22Rv1 (cell line): ENCODE measurements around the gene PALLD.

ENCODE experiments used
- ZFX ChIP-seq: fragments of 450-650 bp; IDR thresholded peaks from 2 replicates; pipeline ENCODE4 v1.6.1; 2017; ENCODE audit warnings: antibody characterized with exemption, borderline replicate concordance
- TF ChIP-seq, protein P1 (sequence below): fragments of 450-650 bp; IDR thresholded peaks from 2 replicates; pipeline ENCODE4 v1.5.1; 2017; ENCODE audit warnings: mild to moderate bottlenecking

DNA sequence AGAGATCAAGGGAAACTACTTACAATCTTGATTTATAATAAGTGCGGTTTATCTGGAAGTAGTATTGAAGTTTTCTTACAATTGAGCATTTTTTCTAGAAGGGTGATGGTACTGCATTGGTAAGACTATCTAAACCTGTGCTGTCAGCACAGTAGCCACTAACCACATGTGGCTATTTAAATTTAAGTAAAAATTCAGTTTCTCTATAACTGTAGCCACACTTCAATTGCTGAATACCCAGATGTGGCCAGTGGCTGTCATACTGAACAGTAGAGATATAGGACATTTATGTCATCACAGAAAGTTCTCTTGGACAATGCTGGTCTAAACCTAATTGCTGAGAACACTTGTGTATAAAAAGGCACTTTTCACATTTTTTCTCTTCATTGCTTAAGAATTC is 290.5 kb downstream of the PALLD start:
- TF ChIP-seq, protein P1, sequence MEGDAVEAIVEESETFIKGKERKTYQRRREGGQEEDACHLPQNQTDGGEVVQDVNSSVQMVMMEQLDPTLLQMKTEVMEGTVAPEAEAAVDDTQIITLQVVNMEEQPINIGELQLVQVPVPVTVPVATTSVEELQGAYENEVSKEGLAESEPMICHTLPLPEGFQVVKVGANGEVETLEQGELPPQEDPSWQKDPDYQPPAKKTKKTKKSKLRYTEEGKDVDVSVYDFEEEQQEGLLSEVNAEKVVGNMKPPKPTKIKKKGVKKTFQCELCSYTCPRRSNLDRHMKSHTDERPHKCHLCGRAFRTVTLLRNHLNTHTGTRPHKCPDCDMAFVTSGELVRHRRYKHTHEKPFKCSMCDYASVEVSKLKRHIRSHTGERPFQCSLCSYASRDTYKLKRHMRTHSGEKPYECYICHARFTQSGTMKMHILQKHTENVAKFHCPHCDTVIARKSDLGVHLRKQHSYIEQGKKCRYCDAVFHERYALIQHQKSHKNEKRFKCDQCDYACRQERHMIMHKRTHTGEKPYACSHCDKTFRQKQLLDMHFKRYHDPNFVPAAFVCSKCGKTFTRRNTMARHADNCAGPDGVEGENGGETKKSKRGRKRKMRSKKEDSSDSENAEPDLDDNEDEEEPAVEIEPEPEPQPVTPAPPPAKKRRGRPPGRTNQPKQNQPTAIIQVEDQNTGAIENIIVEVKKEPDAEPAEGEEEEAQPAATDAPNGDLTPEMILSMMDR = no peak
- no peak for TF ChIP-seq ZFX
